ENCODE results near the gene APRT. TPM values are rescaled to one million over a fixed set of nuclear protein-coding genes. Genes with fewer than 3 reads are reported as not detected.
A peak's percentile ranks its signal among the peaks of the same experiment; 100 is the strongest.
"Not testable (repeated sequence)": the region's sequence is repeated elsewhere in the genome, so short reads cannot be mapped to it uniquely, and the experiment has no call there.

The APRT gene
- total RNA-seq, 1 donor from 2014 or later = 87.8 TPM

DNA sequence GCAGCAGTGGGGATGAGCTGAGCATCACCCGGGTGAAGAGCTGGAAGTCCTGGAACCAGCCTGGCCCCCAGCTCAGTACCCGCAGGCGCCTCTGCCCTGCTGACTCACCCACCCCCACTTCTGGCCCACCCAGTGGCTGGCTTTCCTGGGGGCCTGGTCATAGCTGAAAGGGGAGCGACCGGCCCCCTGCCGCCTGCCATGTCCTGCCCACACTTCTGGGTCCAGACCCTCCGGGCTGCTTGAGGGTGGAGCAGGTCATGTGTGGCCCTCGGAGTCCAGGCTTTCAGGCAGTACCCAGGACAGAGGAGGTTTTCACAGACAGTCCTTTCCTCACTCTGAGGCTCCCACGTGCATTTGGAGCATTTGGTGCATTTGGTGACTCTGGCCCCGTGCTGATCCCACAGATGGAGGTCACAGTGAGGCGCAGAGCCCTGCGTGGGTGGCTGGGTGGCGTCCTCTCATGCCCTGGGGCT, 19.6 kb downstream of the APRT start:
- Histone ChIP-seq H3K27me3 (ENCODE audit: low read depth) (no peaks in the 10 kb centered on the region), H3K4me3 (no peak overlapping the region), H3K4me1 (peaks cover 40% of the 10 kb centered on the region), H3K27ac (no peak overlapping the region), H3K9me3 (no peaks in the 10 kb centered on the region), H3K36me3 (no peaks in the 10 kb centered on the region)
- DNase-seq (no peak), ATAC-seq (peak in 1 of 2 donors; percentile 31)
- TF ChIP-seq, protein P1, sequence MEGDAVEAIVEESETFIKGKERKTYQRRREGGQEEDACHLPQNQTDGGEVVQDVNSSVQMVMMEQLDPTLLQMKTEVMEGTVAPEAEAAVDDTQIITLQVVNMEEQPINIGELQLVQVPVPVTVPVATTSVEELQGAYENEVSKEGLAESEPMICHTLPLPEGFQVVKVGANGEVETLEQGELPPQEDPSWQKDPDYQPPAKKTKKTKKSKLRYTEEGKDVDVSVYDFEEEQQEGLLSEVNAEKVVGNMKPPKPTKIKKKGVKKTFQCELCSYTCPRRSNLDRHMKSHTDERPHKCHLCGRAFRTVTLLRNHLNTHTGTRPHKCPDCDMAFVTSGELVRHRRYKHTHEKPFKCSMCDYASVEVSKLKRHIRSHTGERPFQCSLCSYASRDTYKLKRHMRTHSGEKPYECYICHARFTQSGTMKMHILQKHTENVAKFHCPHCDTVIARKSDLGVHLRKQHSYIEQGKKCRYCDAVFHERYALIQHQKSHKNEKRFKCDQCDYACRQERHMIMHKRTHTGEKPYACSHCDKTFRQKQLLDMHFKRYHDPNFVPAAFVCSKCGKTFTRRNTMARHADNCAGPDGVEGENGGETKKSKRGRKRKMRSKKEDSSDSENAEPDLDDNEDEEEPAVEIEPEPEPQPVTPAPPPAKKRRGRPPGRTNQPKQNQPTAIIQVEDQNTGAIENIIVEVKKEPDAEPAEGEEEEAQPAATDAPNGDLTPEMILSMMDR (IDR thresholded peaks at IDR 0.05) = no peak
- intact Hi-C loops (cut with DNase I) = no loop called here

DNA sequence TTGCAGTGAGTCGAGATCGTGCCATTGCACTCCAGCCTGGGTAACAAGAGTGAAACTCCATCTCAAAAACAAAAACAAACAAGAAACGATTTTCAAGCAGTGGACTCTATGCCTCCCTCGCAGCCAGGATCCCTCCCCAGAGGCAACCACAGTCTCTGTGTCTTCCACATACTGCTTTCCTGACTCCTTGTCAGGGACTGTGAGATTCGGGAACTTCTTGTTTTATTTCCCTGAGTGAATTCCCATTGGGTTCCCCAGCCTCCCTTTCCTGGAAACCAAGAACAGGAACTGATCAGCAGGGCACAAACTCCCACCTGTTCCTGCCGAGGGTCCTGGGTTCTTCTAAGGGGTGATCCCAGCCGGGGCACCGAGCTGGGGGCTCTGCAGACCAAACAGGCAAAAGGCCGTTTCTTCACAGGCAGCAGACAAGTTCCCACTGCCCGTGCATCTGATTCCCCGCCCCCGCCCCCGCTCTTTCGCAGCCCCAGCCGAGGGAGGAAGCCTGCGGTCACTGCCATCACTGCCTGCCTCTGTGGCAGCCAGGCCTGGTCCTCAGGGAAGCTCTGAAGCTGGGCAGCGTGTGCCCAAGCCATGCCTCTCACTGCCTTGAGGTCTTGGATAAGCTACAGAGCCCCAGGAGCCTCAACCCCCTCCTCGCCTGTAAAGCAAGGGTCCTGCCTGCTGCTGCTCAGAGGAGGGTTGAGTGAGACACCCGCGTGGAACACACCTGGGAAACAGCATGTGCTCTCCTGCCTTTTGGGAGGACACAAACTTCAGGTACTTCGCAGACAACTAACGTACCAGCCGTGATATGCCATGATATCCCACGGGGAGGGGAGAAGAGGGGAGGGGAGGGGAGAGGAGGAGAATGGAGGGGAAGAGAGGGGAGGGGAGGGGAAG, 21.2 kb downstream of the APRT start:
- TF ChIP-seq, protein P1 (IDR thresholded peaks at IDR 0.05) = no peak
- no peaks in the 10 kb centered on the region for H3K36me3 ChIP-seq
- peak overlapping the region; percentile 22 for H3K4me3 ChIP-seq
- no peaks in the 10 kb centered on the region for H3K9me3 ChIP-seq
- peak overlapping the region; percentile 69 for H3K27ac ChIP-seq
- intact Hi-C loops (cut with DNase I) = no loop called here
- ATAC-seq (peak; percentile 71 to 73), DNase-seq (peak; percentile 83)
- H3K4me1 ChIP-seq = peaks cover 43% of the 10 kb centered on the region
- no peaks in the 10 kb centered on the region for H3K27me3 ChIP-seq (ENCODE audit: low read depth)

DNA sequence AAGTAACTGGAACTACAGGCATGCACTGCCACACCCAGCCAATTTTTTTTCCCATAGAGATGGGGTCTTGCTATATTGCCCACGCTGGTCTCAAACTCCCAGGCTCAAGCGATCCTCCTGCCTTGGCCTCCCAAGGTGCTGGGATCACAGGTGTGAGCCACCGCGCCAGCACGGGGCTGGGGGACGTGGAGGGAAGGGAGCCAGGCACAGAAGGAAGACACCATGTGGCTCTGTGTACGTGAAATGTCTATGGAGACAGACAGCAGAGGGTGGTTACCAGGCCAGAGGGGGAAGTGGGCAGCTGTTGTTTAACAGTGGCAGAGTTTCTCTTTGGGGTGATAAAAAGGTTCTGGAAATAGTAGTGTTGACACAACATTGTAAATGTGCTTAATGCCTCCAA, 22.1 kb downstream of the APRT start:
- Histone ChIP-seq H3K36me3 (no peaks in the 10 kb centered on the region), H3K4me3 (no peak overlapping the region), H3K9me3 (no peaks in the 10 kb centered on the region), H3K4me1 (peaks cover 37% of the 10 kb centered on the region), H3K27me3 (ENCODE audit: low read depth) (no peaks in the 10 kb centered on the region), H3K27ac (no peak overlapping the region)
- DNase-seq (peak; percentile 55), ATAC-seq (peak in 1 of 2 donors; percentile 32)
- TF ChIP-seq, protein P1 (IDR thresholded peaks at IDR 0.05) = no peak
- intact Hi-C loops (cut with DNase I) = no loop called here

DNA sequence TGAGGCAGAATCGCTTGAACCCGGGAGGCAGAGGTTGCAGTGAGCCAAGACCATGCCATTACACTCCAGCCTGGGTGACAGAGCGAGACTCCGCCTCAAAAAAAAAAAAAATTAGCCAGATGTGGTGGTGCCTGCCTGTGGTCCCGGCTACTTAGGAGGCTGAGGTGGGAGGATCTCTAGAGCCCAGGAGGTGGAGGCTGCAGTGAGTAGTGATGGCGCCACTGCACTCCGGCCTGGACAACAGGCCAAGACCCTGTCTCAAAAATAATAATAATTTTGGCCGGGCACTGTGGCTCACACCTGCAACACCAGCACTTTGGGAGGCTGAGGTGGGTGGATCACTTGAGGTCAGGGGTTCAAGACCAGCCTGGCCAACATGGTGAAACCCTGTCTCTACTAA, 23.0 kb downstream of the APRT start:
- H3K4me1 ChIP-seq = peaks cover 34% of the 10 kb centered on the region
- DNase-seq; H3K27me3 ChIP-seq (ENCODE audit: low read depth); H3K4me3 ChIP-seq; H3K36me3 ChIP-seq; H3K9me3 ChIP-seq; H3K27ac ChIP-seq; ATAC-seq; intact Hi-C loops (cut with DNase I): not testable (repeated sequence)

DNA sequence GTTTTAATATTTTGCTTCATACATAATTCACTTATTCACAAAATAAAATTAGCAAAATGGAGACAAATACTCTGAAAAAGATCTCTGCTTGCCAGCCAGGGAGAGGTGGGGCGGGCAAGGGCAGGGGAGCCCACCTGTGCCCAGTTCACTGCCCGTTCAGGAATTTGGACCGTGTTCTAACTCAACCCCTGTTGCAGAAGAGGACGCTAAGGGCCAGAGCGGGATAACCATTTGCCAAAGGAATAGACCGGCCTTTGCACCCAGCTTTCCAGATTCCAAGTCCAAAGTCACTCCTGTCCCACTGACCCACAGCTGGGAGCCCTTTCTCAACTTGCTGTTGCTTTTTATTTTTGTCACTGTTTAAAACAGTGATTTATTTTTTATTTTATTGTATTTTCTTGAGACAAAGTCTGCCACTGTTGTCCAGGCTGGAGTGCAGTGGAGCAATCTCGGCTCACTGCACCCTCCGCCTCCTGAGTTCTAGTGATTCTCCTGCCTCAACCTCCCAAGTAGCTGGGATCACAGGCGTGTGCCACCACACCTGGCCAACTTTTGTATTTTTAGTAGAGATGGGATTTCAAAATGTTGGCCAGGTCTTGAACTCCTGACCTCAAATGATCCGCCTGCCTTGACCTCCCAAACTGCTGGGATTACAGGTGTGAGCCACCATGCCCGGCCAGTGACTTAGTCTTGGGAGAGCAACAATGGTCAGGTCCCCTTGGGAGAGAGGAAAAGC, 24.0 kb downstream of the APRT start:
- no peaks in the 10 kb centered on the region for H3K27me3 ChIP-seq (ENCODE audit: low read depth)
- no peaks in the 10 kb centered on the region for H3K9me3 ChIP-seq
- ATAC-seq = no peak
- no peak for DNase-seq
- intact Hi-C loops (cut with DNase I) = no loop called here
- no peak overlapping the region for H3K4me3 ChIP-seq
- TF ChIP-seq, protein P1 (IDR thresholded peaks at IDR 0.05) = no peak
- H3K27ac ChIP-seq = no peak overlapping the region
- peaks cover 34% of the 10 kb centered on the region for H3K4me1 ChIP-seq
- no peaks in the 10 kb centered on the region for H3K36me3 ChIP-seq
